Measurements from ENCODE around the gene ADCK1.

The ADCK1 gene

GRCh38 chr14:77906446-77906845 lies 106.5 kb downstream of the ADCK1 start:
- Histone ChIP-seq H3K27ac (ENCODE audit: extremely low read depth, low read depth, low read length) (no peak overlapping the region), H3K4me1 (ENCODE audit: control insufficient read depth, insufficient read depth, low read length) (no peaks in the 10 kb centered on the region), H3K4me3 (ENCODE audit: low read depth, low read length) (no peak overlapping the region), H3K9me3 (ENCODE audit: control insufficient read depth, insufficient read depth, low read depth, low read length) (no peaks in the 10 kb centered on the region), H3K36me3 (ENCODE audit: control insufficient read depth in 2 of 2, insufficient read depth in 1 of 2, low read length in 2 of 2) (no peaks in the 10 kb centered on the region)
- CTCF ChIA-PET, result no interaction called here
- TF ChIP-seq INSM2 (tag by site-specific recombination; IDR thresholded peaks at IDR 0.05), result no peak
- TF ChIP-seq ZNF677 (tag by site-specific recombination; IDR thresholded peaks at IDR 0.05), result no peak
- no peak for TF ChIP-seq ZFP69B (tag by site-specific recombination; IDR thresholded peaks at IDR 0.05)
- TF ChIP-seq MZF1 (tag by site-specific recombination; IDR thresholded peaks at IDR 0.05; ENCODE audit: borderline replicate concordance), result no peak
- no peak for TF ChIP-seq ZNF701 (tag by site-specific recombination; IDR thresholded peaks at IDR 0.05)
- TF ChIP-seq ZNF266 (tag by site-specific recombination; IDR thresholded peaks at IDR 0.05; ENCODE audit: low read depth), result no peak
- TF ChIP-seq ZNF549 (tag by site-specific recombination; IDR thresholded peaks at IDR 0.05), result no peak
- TF ChIP-seq ZNF366 (tag by site-specific recombination; conservative IDR thresholded peaks at IDR 0.05), result no peak
- POLR2A ChIA-PET, result no interaction called here

- no peaks in the 10 kb centered on the region for H3K36me3 ChIP-seq (ENCODE audit: control insufficient read depth in 2 of 2, insufficient read depth in 1 of 2, low read length in 2 of 2)
- no peak overlapping the region for H3K27ac ChIP-seq (ENCODE audit: extremely low read depth, low read depth, low read length)
- POLR2A ChIA-PET, result no interaction called here
- no peak overlapping the region for H3K4me3 ChIP-seq (ENCODE audit: low read depth, low read length)
- no peaks in the 10 kb centered on the region for H3K4me1 ChIP-seq (ENCODE audit: control insufficient read depth, insufficient read depth, low read length)
- no peaks in the 10 kb centered on the region for H3K9me3 ChIP-seq (ENCODE audit: control insufficient read depth, insufficient read depth, low read depth, low read length)
- CTCF ChIA-PET, result interaction anchor here (0.7 kb wide), 1 partner anchor 964 kb away, joined by 3 read pairs; no protein-coding TSS in a partner anchor
- TF ChIP-seq REST (tag by site-specific recombination; IDR thresholded peaks at IDR 0.05) (no peak), ZFP3 (tag by site-specific recombination; IDR thresholded peaks at IDR 0.05; ENCODE audit: low read depth) (0 out of 2 replicates have a peak, but pooled peaks have one; percentile 35)
These were observed 108.9 kb downstream of the ADCK1 start for GRCh38 chr14:77908847-77909246.

- Histone ChIP-seq H3K9me3 (ENCODE audit: control insufficient read depth, insufficient read depth, low read depth, low read length) (no peaks in the 10 kb centered on the region), H3K36me3 (ENCODE audit: control insufficient read depth in 2 of 2, insufficient read depth in 1 of 2, low read length in 2 of 2) (no peaks in the 10 kb centered on the region), H3K4me3 (ENCODE audit: low read depth, low read length) (no peak overlapping the region), H3K27ac (ENCODE audit: extremely low read depth, low read depth, low read length) (no peak overlapping the region), H3K4me1 (ENCODE audit: control insufficient read depth, insufficient read depth, low read length) (no peaks in the 10 kb centered on the region)
- CTCF ChIA-PET, result interaction anchor here (0.6 kb wide), 1 partner anchor 96 kb away, joined by 3 read pairs; no protein-coding TSS in a partner anchor
- POLR2A ChIA-PET, result no interaction called here
- no peak for TF ChIP-seq ZNF404 (tag by site-specific recombination; IDR thresholded peaks at IDR 0.05)
- no peak for TF ChIP-seq TCF7L2 (IDR thresholded peaks at IDR 0.05; ENCODE audit: borderline replicate concordance, low read depth, low read length)
- no peak for TF ChIP-seq ZNF266 (tag by site-specific recombination; IDR thresholded peaks at IDR 0.05; ENCODE audit: low read depth)
- no peak for TF ChIP-seq ZNF19 (tag by site-specific recombination; IDR thresholded peaks at IDR 0.05; ENCODE audit: low read depth)
- no peak for TF ChIP-seq ZNF510 (tag by site-specific recombination; IDR thresholded peaks at IDR 0.05; ENCODE audit: insufficient replicate concordance)
- TF ChIP-seq ZBTB20 (tag by site-specific recombination; IDR thresholded peaks at IDR 0.05), result no peak
- no peak for TF ChIP-seq KLF16 (tag by site-specific recombination; IDR thresholded peaks at IDR 0.05)
- no peak for TF ChIP-seq ZNF280C (tag by site-specific recombination; IDR thresholded peaks at IDR 0.05)
- no peak for TF ChIP-seq ZNF561 (tag by site-specific recombination; IDR thresholded peaks at IDR 0.05; ENCODE audit: borderline replicate concordance)
- no peak for TF ChIP-seq MYNN (tag by site-specific recombination; IDR thresholded peaks at IDR 0.05; ENCODE audit: borderline replicate concordance)
- TF ChIP-seq ZNF701 (tag by site-specific recombination; IDR thresholded peaks at IDR 0.05), result no peak
- no peak for TF ChIP-seq ZBTB49 (tag by site-specific recombination; IDR thresholded peaks at IDR 0.05; ENCODE audit: low read depth)
- TF ChIP-seq ZNF114 (tag by site-specific recombination; IDR thresholded peaks at IDR 0.05), result no peak
- no peak for TF ChIP-seq ZNF658 (tag by site-specific recombination; IDR thresholded peaks at IDR 0.05)
These were observed 110.0 kb downstream of the ADCK1 start for GRCh38 chr14:77909911-77910310.

Measured in HEK293 (cell line).